Stimulated activated CD8-positive, alpha-beta memory T cell treated with anti-CD3 and anti-CD28 coated beads, Interleukin-15, amount 100 ng/mL, for 4 hours (primary cell): Measurements from ENCODE around the gene SLC9A9.

Experiments used
- DNase-seq, 2 donors: peaks; one replicate each; pipeline ENCODE4 v3.0.0-alpha.2; 2020; ENCODE audit warnings: low read depth in 2 of 2

The SLC9A9 gene

GRCh38 chr3:143757691-143758090 lies 90.6 kb downstream of the SLC9A9 start:
- no peak for DNase-seq

GRCh38 chr3:143755978-143756377 lies 92.3 kb downstream of the SLC9A9 start:
- DNase-seq = no peak

GRCh38 chr3:143754090-143754489 lies 94.2 kb downstream of the SLC9A9 start:
- DNase-seq = no peak

GRCh38 chr3:143753456-143753855 lies 94.8 kb downstream of the SLC9A9 start:
- no peak for DNase-seq

GRCh38 chr3:143753006-143753405 lies 95.3 kb downstream of the SLC9A9 start:
- DNase-seq = no peak

GRCh38 chr3:143751643-143752178 lies 96.6 kb downstream of the SLC9A9 start:
- no peak for DNase-seq

GRCh38 chr3:143750841-143751240 lies 97.4 kb downstream of the SLC9A9 start:
- DNase-seq = no peak

- no peak for DNase-seq
These were observed 98.3 kb downstream of the SLC9A9 start for GRCh38 chr3:143749926-143750325.

- DNase-seq = no peak
These were observed 111.2 kb downstream of the SLC9A9 start for GRCh38 chr3:143737065-143737464.

GRCh38 chr3:143736205-143736997 lies 111.9 kb downstream of the SLC9A9 start:
- no peak for DNase-seq

GRCh38 chr3:143731776-143732175 lies 116.5 kb downstream of the SLC9A9 start:
- no peak for DNase-seq

- DNase-seq = no peak
These were observed 116.9 kb downstream of the SLC9A9 start for GRCh38 chr3:143731320-143731719.

- DNase-seq = no peak
These were observed 120.9 kb downstream of the SLC9A9 start for GRCh38 chr3:143727391-143727790.

- DNase-seq = no peak
These were observed 121.5 kb downstream of the SLC9A9 start for GRCh38 chr3:143726727-143727126.

- DNase-seq = no peak
These were observed 127.9 kb downstream of the SLC9A9 start for GRCh38 chr3:143720381-143720780.

- no peak for DNase-seq
These were observed 129.8 kb downstream of the SLC9A9 start for GRCh38 chr3:143718463-143718862.

GRCh38 chr3:143716731-143717130 lies 131.5 kb downstream of the SLC9A9 start:
- DNase-seq = no peak

GRCh38 chr3:143712522-143712921 lies 135.7 kb downstream of the SLC9A9 start:
- DNase-seq = no peak

GRCh38 chr3:143707848-143708247 lies 140.4 kb downstream of the SLC9A9 start:
- no peak for DNase-seq

GRCh38 chr3:143700431-143700975 lies 147.8 kb downstream of the SLC9A9 start:
- DNase-seq = no peak

- DNase-seq = no peak
These were observed 148.8 kb downstream of the SLC9A9 start for GRCh38 chr3:143699424-143699823.

GRCh38 chr3:143698682-143699303 lies 149.5 kb downstream of the SLC9A9 start:
- DNase-seq = no peak

GRCh38 chr3:143697975-143698374 lies 150.3 kb downstream of the SLC9A9 start:
- DNase-seq = no peak
